Chondrocyte (in vitro differentiated cells): ENCODE results near the gene NXPH3. TPM values are rescaled to one million over a fixed set of nuclear protein-coding genes. Genes with fewer than 3 reads are reported as not detected.

Experiments used
- DNase-seq: peaks from one replicate; pipeline ENCODE4 v3.0.0; 2021; ENCODE audit warnings: mixed read lengths, low spot score
- H3K27ac Mint-ChIP-seq: one replicate; pipeline ENCODE4 v1.8.0; 2021; ENCODE audit warnings: mild to moderate bottlenecking, moderate library complexity, mixed read lengths; ENCODE audit not compliant: unreplicated experiment
- H3K27me3 Mint-ChIP-seq: 2 replicates; pipeline ENCODE4 v1.8.0; 2021; ENCODE audit warnings: low read depth, mixed read lengths
- H3K36me3 Mint-ChIP-seq: 2 replicates; pipeline ENCODE4 v1.8.0; 2021; ENCODE audit warnings: low read depth, mixed read lengths
- H3K4me1 Mint-ChIP-seq: 2 replicates; pipeline ENCODE4 v1.8.0; 2021; ENCODE audit warnings: low read depth, mild to moderate bottlenecking, mixed read lengths
- H3K4me3 Mint-ChIP-seq: one replicate; pipeline ENCODE4 v1.8.0; 2021; ENCODE audit warnings: mild to moderate bottlenecking, moderate library complexity, mixed read lengths; ENCODE audit not compliant: unreplicated experiment
- H3K9me3 Mint-ChIP-seq: 2 replicates; pipeline ENCODE4 v1.8.0; 2021; ENCODE audit warnings: low read depth, mixed read lengths
- total RNA-seq: library from RNA; stranded (reverse); gene quantifications from 3 replicates; pipeline ENCODE4 v1.2.1, GENCODE V29; 2021
- TF ChIP-seq, protein P1 (sequence below): fragments of 200-600 bp; sonication (generic); IDR thresholded peaks from 2 replicates; pipeline ENCODE4 v1.5.0; 2021; ENCODE audit warnings: antibody characterized with exemption, mild to moderate bottlenecking, moderate library complexity

NXPH3 gene
- total RNA-seq, 1 donor from 2014 or later, result 4.5 TPM

DNA sequence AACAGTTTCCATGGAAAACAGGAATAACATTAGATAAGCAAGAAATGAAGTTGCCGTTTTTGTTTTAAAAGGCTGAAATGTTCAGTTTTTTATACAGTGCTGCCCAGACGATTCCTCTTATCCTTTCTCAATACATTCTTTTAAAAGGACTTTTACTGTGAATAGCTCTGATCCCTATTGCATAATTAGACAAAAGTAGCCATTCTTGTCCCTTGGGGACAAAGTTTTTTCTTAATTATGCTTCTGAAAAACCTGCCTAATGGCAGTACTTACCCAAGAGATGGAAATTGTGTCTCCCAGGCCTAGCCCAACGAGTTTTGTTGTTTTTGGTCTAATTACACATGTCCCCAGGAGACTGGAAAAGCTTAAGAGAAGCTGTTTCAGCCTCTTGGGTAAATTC, 27.6 kb downstream of the NXPH3 start:
- peaks cover 36% of the 10 kb centered on the region for H3K36me3 Mint-ChIP-seq
- DNase-seq, result no peak
- H3K27ac Mint-ChIP-seq, result no peak overlapping the region
- TF ChIP-seq, protein P1, sequence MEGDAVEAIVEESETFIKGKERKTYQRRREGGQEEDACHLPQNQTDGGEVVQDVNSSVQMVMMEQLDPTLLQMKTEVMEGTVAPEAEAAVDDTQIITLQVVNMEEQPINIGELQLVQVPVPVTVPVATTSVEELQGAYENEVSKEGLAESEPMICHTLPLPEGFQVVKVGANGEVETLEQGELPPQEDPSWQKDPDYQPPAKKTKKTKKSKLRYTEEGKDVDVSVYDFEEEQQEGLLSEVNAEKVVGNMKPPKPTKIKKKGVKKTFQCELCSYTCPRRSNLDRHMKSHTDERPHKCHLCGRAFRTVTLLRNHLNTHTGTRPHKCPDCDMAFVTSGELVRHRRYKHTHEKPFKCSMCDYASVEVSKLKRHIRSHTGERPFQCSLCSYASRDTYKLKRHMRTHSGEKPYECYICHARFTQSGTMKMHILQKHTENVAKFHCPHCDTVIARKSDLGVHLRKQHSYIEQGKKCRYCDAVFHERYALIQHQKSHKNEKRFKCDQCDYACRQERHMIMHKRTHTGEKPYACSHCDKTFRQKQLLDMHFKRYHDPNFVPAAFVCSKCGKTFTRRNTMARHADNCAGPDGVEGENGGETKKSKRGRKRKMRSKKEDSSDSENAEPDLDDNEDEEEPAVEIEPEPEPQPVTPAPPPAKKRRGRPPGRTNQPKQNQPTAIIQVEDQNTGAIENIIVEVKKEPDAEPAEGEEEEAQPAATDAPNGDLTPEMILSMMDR, result no peak
- no peak overlapping the region for H3K4me3 Mint-ChIP-seq
- no peaks in the 10 kb centered on the region for H3K27me3 Mint-ChIP-seq
- no peaks in the 10 kb centered on the region for H3K9me3 Mint-ChIP-seq
- H3K4me1 Mint-ChIP-seq, result peaks cover 5% of the 10 kb centered on the region

GRCh38 chr17:49603720-49604119, 28.0 kb downstream of the NXPH3 start:
- Mint-ChIP-seq H3K4me1 (peaks cover 5% of the 10 kb centered on the region), H3K36me3 (peaks cover 34% of the 10 kb centered on the region), H3K9me3 (no peaks in the 10 kb centered on the region), H3K27ac (no peak overlapping the region), H3K27me3 (no peaks in the 10 kb centered on the region), H3K4me3 (no peak overlapping the region)
- DNase-seq, result no peak
- TF ChIP-seq, protein P1, result peak; percentile 34

- Mint-ChIP-seq H3K4me1 (peaks cover 5% of the 10 kb centered on the region), H3K36me3 (peaks cover 34% of the 10 kb centered on the region), H3K27ac (no peak overlapping the region), H3K27me3 (no peaks in the 10 kb centered on the region), H3K9me3 (no peaks in the 10 kb centered on the region), H3K4me3 (no peak overlapping the region)
- DNase-seq, result no peak
- TF ChIP-seq, protein P1, result no peak
Measured at GRCh38 chr17:49604314-49604869, 28.7 kb downstream of the NXPH3 start.

DNA sequence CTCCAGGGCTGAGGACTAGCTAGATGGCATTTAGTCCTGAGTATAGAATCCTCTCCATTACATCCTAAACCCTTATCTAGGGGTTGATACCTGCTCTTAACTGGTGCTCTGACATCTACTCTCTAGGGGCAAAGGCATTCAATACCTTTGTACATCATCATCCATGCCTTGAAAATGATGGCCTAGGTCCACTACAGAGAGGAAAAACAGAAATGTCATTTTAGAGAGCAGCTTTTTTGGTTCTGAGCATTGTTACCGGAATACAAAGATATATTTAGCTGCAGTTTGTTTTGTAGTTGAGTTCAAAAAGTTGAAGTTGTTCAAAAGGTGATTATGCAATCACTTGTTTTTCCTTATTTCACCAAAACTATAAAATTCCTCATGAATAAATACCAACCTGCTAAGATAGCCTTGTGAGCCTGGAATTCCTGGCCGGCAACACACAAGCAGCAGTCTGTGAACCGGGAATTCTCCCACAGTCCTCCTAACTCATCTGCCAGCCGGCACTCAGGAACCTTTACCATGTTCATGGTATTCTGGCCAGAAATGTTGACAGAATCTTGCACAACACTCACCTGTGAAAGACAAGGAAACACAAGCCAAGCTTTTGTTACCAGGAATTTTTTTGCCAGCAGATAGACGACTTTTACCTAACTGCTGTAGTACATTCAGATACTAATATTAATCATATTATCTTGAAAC, 35.4 kb downstream of the NXPH3 start:
- no peak for DNase-seq
- Mint-ChIP-seq H3K36me3 (peaks cover 30% of the 10 kb centered on the region), H3K9me3 (no peaks in the 10 kb centered on the region), H3K27me3 (no peaks in the 10 kb centered on the region), H3K27ac (no peak overlapping the region), H3K4me3 (no peak overlapping the region), H3K4me1 (no peaks in the 10 kb centered on the region)
- TF ChIP-seq, protein P1, result no peak

GRCh38 chr17:49612726-49613125, 37.1 kb downstream of the NXPH3 start:
- H3K27me3 Mint-ChIP-seq, result no peaks in the 10 kb centered on the region
- no peak overlapping the region for H3K4me3 Mint-ChIP-seq
- TF ChIP-seq, protein P1, result no peak
- no peaks in the 10 kb centered on the region for H3K9me3 Mint-ChIP-seq
- peaks cover 4% of the 10 kb centered on the region for H3K4me1 Mint-ChIP-seq
- DNase-seq, result no peak
- H3K36me3 Mint-ChIP-seq, result peaks cover 29% of the 10 kb centered on the region
- no peak overlapping the region for H3K27ac Mint-ChIP-seq
